GM19467 (cell line): Measurements from ENCODE around the gene ANKS1B.
"Not testable (repeated sequence)": the region's sequence is repeated elsewhere in the genome, so short reads cannot be mapped to it uniquely, and the experiment has no call there.

Experiments used
- ATAC-seq: cut with Tn5 transposase; IDR thresholded peaks from one replicate; pipeline ENCODE4 v1.9.1; 2021; ENCODE audit warnings: mild to moderate bottlenecking, moderate library complexity; ENCODE audit not compliant: unreplicated experiment

The ANKS1B gene

DNA sequence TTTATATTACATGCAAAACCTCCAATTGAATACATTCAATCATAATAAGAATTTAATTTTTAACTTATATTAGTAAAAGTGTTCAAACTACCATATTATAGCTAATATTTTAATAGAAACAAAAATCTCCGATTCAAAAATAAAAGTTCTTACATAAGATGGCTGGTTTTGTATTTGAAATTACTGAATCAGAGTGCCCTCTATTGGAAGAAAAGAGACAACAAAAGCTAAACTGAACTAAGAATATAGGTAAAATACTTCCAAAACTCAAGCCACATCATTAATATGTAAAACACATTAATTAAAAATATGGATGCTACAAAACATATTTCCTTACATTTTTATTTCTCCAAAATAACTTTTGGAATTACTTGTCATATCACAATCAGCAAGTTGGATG is 216.9 kb downstream of the ANKS1B start:
- ATAC-seq: no peak

DNA sequence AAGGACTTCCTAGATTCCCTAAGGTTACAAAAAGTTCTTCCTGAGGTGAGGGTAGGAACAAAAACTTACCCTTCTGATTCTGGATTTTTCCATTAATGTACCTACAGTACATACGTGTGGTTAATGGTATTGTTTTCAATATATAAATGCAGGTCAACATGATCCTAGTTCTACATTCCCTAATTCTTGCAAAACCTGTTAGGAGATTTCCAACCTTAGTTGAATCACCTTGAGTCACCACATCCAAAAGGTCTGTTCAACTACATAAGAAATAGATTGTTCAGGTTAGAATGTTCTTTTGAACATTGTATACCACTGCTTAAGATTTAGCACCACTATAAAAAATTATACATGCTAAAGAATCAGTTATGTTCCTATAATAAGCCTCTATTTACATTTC is 218.3 kb downstream of the ANKS1B start:
- no peak for ATAC-seq

DNA sequence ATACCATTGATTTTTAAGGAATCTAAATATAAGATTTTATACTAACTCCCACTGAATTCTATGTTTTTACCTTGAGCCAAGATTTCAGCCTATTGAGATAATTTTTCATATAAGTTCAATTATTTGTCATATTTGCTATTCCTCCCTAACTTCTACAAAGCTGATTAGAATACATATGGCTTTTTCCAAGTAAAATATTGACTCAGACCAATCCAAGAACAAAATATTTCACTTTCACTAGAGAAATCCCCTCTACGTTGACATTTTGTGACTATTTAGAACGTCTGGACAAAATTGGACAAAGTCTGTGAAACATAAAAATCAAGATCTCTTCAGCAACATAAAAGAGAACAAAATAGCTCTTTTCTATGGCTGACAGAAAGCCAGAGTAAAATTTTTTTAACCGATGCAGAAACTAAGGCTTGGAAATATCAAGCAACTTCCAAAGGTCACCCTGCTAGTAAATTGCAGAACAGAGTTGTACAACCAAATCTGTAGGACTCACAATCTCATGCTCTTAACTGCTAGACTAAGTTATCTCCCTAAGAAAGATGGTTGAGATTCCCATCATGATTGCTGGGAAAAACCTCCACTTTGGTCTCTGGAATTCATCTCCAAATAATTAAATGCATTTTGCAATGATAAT is 219.1 kb downstream of the ANKS1B start:
- ATAC-seq: no peak

DNA sequence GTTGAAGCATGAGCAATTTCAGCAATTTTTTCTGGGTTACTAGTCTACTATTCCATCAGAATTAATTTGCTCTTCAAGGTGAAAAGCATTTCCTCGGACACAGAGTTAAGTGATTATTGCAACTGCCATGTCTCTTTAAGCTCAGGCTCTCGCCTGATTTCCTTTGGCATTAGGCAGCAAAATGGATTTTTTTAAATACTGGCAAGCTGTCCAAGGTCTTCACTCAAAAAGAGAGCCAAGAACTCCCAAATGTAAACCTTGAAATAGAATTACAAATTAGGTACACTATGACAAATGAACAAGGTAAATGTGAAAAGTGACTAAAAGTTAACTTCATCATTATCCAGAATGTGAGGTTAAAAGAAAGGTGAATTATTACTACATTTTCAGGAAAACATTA is 225.3 kb downstream of the ANKS1B start:
- ATAC-seq: no peak

DNA sequence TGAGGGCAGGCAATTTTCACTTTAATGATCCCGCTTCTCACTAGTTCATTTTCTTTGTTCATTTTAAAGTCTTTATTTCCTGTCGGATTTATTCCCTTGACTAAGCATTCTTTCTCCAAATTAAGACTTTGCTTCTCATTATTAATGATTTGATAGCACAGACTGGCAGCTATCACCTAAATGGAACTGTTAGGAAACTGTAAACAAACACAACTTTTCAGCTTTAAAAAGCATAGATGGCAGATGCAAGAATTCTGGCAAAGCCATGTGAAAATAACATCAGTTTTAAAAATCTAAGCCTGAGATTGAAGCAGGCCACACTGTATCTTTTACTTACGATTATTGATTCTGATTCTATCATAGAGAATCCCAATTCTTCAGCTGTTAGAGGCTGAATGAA is 225.7 kb downstream of the ANKS1B start:
- ATAC-seq: no peak

DNA sequence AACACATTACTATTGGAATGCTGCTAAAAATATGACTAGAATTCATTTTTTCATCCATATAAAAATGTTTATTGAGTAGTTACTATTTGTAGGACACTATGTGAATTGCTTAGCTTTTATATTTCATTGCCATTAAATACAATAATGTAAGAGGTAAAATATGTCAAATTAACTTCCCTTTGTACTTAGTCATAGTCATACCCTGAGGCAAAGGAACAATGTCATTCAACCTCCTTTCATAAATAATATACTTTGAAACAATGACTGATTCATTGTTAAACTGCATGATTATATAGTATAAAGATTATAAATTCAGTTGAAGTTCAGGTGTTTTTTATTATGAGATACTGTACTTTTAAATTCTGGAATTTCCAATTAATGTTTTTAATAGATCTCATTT is 232.0 kb downstream of the ANKS1B start:
- no peak for ATAC-seq

DNA sequence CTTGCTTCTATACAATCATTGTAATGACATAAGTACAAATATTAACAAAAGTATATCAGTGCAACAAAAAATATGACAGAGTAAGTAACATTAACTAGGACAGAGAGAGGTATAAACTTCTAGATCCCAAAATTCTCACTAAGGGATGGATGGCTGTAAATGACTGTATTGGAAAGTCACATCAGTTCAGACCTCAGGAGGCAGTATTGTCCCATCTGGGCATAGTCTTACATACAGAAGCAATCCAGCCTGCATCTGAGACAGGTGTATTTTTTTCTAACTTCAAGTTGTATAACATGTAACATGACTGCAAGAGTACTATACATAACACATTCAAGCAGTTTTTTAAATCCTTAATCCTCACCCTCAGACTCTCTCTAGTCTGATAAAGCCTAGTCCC is 238.2 kb downstream of the ANKS1B start:
- no peak for ATAC-seq

DNA sequence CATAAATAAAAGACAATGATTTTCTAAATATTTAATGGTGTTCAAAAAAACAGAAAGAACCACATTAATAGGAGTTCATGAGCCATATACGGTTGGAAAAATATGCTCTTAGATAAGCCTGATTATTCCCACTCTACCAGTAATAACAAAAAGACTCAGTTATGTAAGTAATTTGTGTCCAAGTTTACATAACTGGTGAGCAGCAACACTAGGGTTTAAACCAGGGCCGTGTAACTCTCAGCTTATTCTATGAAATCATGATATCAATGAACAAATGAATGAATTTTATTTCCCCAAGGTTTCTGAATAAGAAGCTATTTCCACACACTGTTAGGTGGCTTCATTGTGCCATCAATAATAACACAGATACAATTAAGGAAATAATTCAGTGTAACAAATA is 238.8 kb downstream of the ANKS1B start:
- ATAC-seq: no peak

DNA sequence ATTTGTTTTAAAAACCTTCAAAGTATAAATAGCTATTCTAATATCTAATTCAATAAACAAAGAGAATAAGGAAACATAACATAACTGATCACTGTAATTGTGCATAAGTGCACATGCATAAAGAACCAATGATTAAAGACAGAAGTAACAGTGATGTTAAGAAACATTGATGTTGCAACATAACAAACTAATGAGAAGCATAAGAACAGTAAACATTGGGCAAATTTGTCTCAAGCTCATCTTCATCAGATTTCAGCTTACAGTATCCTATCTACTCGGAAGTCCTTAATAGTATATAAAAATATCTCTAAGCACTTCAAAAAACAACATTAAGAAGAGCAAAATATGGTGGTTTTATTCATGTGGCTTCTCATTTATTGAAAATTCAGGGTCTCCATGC is 239.6 kb downstream of the ANKS1B start:
- ATAC-seq: no peak

DNA sequence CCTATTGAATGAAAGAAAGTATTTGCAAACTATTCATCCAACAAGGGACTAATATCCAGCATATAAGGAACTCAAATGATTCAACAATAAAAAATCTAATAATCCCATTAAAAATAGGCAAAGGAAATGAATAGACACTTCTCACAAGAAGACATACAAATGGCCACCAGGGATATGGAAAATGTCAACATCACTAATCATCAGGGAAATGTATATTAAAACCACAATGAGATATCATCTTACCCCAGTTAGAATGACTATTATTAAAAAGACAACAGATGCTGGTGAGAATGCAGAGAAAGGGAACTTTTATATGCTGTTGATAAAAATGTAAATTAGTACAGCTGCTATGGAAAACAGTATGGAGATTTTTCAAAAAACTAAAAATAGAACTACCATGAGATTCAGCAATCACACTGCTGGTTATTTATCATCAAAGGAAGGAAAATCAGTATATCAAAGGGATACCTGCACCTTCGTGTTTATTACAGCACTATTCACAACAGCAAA is 247.9 kb downstream of the ANKS1B start:
- no peak for ATAC-seq

DNA sequence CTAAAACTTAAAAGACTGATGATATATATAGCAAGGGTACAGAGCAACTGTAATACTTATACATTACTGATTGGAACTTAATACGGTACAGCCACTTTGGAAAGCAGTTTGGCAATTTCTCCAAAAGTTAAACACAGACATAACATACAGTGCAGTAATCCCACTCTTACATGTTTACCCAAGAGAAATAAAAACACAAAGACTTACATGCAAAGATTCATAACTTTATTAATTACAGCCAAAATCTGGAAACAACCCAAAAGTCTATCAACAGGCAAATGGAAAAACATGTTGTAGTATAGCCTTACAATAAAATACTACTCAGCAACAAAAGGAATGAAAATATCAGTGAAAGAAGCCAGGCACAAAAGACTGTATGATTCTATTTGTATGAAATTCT is 252.6 kb downstream of the ANKS1B start:
- ATAC-seq: no peak

DNA sequence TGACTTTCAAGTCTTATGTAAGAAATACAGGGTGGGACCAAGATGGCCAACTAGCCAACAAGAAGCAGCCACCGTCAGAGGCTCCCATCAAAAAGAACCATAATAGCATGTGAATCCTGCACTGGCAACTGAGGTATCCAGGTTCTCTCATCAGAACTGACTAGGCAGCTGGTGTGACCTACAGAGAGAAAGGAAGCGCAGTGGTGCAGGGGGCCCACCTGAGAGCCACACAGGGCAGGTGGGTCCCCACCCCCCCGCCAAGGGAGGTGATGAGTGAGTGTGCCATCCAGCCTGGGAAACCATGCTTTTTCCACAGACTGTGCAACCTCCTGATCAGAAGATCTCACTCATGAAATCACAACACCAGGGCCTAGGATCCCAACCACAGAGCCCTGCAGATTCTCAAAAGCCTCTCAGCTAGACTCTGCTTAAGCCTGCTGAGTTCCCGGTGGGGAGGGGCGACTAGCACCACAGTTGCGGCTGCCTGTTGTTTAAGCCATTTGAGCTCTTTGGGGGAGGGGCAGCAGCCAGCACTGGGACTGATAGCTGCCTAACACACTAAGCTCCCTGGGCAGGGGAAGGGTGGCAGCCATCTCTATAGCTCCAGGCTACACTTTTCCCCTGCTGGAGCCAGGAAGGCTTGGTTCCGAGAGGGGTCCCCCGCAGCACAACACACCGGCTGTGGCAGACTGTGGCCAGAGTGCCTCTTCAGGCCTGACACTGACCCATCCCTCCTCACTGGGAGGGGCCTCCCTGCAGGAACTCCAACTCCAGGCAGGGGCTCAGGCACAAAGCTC is 261.8 kb downstream of the ANKS1B start:
- no peak for ATAC-seq

DNA sequence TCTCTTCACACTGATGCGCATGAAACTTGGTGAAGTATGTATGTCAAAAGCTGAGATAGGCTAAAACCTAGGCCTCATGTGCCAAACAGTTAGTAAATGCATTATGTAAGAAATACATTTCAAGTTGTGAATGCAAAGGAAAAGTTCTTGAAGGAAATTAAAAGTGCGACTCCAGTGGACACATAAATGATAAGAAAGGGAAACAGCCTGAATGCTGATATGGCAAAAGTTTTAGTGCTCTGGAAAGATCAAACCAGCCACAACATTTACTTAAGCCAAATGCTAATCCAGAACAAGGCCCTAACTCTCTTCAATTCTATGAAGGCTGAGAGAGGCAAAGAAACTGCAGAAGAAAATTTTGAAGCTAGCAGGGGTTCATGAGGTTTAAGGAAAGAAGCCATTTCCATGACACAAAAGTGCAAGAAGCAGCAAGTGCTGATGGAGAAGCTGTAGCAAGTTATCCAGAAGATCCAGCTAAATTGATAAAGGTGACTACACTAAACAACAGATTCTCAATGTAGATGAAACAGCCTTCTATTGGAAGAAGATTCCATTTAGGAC is 262.9 kb downstream of the ANKS1B start:
- no peak for ATAC-seq

DNA sequence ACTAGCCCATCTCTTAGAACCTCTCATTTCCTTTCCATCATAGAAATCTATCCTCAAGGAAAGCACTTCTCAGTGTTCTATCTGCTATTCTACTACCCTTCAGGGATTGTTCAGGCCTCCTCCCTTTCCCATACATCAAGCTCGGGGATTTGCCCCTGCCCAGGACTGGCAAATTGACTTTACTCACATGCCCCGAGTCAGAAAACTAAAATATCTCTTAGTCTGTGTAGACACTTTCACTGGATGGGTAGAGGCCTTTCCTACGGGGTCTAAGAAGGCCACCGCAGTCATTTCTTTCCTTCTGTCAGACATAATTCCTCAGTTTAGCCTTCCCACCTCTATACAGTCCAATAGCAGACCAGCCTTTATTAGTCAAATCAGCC is 264.7 kb downstream of the ANKS1B start:
- not testable (repeated sequence) for ATAC-seq

DNA sequence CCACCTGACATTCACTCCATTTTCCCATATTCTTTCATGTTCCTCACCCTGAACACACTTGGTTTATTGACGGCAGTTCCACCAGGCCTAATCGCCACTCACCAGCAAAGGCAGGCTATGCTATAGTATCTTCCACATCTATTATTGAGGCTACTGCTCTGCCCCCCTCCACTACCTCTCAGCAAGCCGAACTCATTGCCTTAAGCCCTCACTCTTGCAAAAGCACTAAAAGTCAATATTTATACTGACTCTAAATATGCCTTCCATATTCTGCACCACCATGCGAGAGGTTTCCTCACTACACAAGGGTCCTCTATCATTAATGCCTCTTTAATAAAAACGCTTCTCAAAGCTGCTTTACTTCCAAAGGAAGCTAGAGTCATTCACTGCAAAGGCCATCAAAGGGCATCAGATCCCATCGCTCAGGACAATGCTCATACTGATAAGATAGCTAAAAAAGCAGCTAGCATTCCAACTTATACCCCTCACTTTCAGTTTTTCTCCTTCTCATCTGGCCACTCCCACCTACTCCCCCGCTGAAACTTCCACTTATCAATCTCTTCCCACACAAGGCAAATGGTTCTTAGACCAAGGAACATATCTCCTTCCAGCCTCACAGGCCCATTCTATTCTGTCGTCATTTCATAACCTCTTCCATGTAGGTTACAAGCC is 265.2 kb downstream of the ANKS1B start:
- not testable (repeated sequence) for ATAC-seq

DNA sequence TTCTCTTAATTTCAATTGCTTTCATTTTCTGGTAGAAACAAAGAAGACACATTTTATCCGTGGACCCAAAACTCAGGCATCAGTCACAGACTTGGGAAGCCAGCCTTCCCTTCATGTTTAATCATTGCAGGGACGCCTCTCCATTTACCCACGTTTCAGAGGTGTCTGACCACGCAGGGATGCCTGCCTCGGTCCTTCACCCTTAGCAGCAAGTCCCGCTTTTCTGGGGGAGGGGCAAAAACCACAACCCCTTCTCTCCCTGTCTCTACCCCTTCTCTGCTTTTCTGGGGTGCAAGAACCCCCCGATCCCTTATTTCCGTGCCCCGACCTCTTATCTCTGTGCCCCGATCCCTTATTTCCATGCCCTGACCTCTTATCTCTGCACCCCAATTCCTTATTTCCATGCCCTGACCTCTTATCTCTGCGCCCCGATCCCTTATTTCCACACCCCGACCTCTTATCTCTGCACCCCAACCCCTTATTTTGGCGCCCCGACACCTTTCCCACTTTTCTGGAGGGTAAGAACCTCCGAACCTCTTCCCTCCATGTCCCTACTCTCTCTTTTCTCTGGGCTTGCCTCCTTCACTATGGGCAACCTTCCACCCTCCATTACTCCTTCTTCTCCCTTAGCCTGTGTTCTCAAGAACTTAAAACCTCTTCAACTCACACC is 268.8 kb downstream of the ANKS1B start:
- not testable (repeated sequence) for ATAC-seq

DNA sequence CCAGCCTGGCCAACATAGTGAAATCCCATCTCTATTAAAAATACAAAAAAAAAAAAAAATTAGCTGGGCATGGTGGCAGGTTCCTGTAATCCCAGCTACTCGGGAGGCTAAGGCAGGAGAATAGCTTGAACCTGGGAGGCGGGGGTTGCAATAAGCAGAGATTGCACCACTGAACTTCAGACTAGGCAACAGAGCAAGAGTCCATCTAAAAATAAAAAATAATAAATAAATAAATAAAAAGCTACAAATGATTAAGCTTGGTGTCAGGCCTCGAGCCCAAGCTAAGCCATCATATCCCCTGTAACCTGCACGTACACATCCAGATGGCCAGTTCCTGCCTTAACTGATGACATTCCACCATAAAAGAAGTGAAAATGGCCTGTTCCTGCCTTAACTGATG is 269.8 kb downstream of the ANKS1B start:
- ATAC-seq: not testable (repeated sequence)

DNA sequence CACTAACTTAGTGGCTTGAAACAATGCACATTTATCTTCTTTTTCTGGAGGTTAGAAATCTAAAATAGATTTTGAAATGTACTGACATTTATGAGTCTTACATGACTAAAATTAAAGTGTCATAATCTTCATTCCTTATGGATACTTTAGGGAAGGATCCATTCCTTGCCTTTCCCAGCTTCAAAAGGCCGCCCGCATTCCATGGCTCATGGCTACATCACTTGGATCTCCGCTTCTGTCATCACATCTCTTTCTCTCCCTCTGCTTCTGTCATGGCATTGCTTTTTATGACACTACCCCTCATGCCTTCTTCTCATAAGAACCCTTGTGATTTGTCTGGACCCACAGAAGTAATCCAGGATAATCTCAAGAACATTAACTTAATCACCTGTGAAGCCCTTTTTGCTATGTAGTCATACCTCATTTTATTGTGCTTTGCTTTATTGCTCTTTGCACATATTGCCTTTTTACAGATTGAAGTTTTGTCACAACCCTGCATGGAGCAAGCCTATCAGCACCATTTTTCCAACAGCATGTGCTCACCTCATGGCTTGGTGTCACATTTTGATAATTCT is 270.7 kb downstream of the ANKS1B start:
- ATAC-seq: no peak

DNA sequence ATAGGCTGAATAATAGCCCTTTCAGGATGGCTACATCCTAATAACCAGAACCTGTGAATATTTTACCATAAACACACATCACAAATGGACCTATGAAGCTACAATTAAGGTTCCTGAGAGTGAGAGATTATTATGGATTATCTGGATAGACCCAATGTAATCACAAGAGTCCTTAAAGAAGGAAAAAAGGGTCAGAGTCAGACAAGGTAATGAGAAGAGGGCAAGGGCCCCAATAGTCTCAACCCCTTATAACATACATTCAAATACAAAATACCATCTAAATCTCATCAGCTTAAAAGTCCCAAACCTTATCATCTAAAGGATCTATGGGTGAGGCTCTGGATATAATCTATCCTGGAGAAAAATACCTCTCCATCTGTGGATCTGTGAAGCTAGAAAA is 272.5 kb downstream of the ANKS1B start:
- ATAC-seq: no peak

DNA sequence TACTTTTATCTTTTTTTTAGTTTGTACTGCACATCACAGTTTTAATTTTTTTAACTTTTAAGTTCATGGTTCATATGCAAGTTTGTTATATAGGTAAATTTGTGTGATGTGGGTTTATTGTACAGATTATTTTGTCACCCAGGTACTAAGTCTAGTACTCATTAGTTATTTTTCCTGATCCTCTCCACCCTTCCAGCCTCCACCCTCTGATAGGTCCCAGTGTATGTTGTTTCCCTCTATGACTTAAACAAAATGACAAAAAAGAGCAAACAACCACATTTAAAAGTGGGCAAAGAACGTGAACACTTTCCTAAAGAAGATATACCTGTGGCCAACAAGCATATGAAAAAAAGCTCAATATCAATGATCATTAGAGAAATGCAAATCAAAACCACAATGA is 273.5 kb downstream of the ANKS1B start:
- no peak for ATAC-seq

DNA sequence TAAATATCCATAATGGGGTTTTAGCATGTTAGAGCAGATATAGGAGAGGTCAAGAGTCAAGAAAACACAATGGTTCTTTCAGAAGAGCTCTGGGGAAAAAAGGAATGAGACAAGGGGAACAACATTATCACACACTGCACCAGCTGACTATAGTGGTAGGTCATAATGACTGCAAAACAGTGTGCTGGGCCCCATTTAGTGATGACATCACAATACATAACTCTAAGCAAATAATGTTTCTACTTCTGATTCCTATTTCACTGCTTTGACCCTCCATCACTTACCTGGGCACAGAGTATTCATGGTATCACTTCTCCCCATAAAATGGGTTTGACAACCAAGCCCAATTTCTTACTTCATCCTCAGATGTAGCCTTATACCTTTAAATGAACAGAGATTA is 275.1 kb downstream of the ANKS1B start:
- ATAC-seq: no peak
